Stomach (tissue), 9 donors: ENCODE measurements around the gene CDH16. TPM values are rescaled to one million over a fixed set of nuclear protein-coding genes. Genes with fewer than 3 reads are reported as not detected.

ENCODE experiments used
- DNase-seq, 2 donors: peaks; one replicate each; pipeline versions ENCODE4 v3.0.0 to v3.0.0-alpha.2; 2013 to 2019
- H3K27ac ChIP-seq, 5 donors: fragments of 200-600 bp in 4 of 5; sonication (generic) in 4 of 5; one replicate each; pipeline ENCODE4 v1.5.1; 2013 to 2019; ENCODE audit warnings: mild to moderate bottlenecking in 1 of 5, moderate library complexity in 1 of 5
- H3K27me3 ChIP-seq, 3 donors: fragments of 200-600 bp; sonication (generic); one replicate each; pipeline ENCODE4 v1.5.1; 2017 to 2019; ENCODE audit warnings: mixed run types in 1 of 3
- H3K36me3 ChIP-seq, 4 donors: fragments of 200-600 bp; sonication (generic); 1 replicate in 3 of 4; 2 replicates in 1 of 4; pipeline ENCODE4 v1.5.1; 2016 to 2019
- H3K4me1 ChIP-seq, 4 donors: fragments of 200-600 bp; sonication (generic); one replicate each; pipeline ENCODE4 v1.5.1; 2016 to 2019
- H3K4me3 ChIP-seq, 4 donors: fragments of 200-600 bp; sonication (generic) in 3 of 4; one replicate each; pipeline ENCODE4 v1.5.1; 2016 to 2019; ENCODE audit warnings: mild to moderate bottlenecking in 1 of 4
- H3K9me3 ChIP-seq, 4 donors: fragments of 200-600 bp; sonication (generic); one replicate each; pipeline ENCODE4 v1.5.1; 2016 to 2019
- EP300 ChIP-seq: sonication (generic); formaldehyde crosslinking; IDR thresholded peaks from one replicate; pipeline ENCODE4 v1.6.1; 2017; ENCODE audit warnings: antibody characterized with exemption
- POLR2A ChIP-seq, 4 donors: fragments of 450-650 bp; IDR thresholded peaks; one replicate each; pipeline ENCODE4 v1.6.1; 2016; ENCODE audit warnings: antibody characterized with exemption in 4 of 4, control low read depth in 2 of 4, mild to moderate bottlenecking in 1 of 4, moderate library complexity in 1 of 4
- POLR2AphosphoS5 ChIP-seq, 3 donors: sonication (generic); formaldehyde crosslinking; IDR thresholded peaks; one replicate each; pipeline ENCODE4 v1.6.1; 2016; ENCODE audit warnings: antibody characterized with exemption in 3 of 3
- WGBS, 5 donors: extraction: QIAGEN DNeasy Blood & Tissue Kit in 3 of 5; methylation state at CpG; one replicate each; pipeline versions ENCODE4 v1.1.5 to v1.1.7; 2013 to 2018; 5-methylcytosine and 5-hydroxymethylcytosine counted together
- intact Hi-C: fragments of 100-400 bp; cut with DNase I; formaldehyde crosslinking; loops from one replicate; pipeline ENCODE4 v1.15.1; 2023; ENCODE audit warnings: low total_unique reads
- polyA plus RNA-seq, 3 donors: library from polyadenylated mRNA; stranded (reverse); fragments of 200-250 nt; gene quantifications; one replicate each; pipeline ENCODE4 v1.2.3, GENCODE V29; 2013
- total RNA-seq, 5 donors: library from RNA; depleted of rRNA; stranded (reverse); fragments of >200 nt; gene quantifications; one replicate each; pipeline versions ENCODE4 v1.1.0 to v1.2.3, GENCODE V29; 2014 to 2016
- TF ChIP-seq, protein P1 (sequence below), 7 experiments: fragments of 450-650 bp in 4 of 7; fragments of 200-600 bp in 3 of 7; sonication (generic) in 3 of 7; IDR thresholded peaks; one replicate each; pipeline ENCODE4 v1.5.1; 2016 to 2019; ENCODE audit warnings: antibody characterized with exemption in 7 of 7, control low read depth in 2 of 7, mild to moderate bottlenecking in 1 of 7
- donor health status: healthy with polysubstance abuse.
- donor health status: Bipolar disorder and iron deficiency.
- donor health status: healthy.

CDH16 gene
- total and polyA plus RNA-seq, 8 donors: 0.14 to 2.3 (median 1.1) TPM; not detected in 5

DNA sequence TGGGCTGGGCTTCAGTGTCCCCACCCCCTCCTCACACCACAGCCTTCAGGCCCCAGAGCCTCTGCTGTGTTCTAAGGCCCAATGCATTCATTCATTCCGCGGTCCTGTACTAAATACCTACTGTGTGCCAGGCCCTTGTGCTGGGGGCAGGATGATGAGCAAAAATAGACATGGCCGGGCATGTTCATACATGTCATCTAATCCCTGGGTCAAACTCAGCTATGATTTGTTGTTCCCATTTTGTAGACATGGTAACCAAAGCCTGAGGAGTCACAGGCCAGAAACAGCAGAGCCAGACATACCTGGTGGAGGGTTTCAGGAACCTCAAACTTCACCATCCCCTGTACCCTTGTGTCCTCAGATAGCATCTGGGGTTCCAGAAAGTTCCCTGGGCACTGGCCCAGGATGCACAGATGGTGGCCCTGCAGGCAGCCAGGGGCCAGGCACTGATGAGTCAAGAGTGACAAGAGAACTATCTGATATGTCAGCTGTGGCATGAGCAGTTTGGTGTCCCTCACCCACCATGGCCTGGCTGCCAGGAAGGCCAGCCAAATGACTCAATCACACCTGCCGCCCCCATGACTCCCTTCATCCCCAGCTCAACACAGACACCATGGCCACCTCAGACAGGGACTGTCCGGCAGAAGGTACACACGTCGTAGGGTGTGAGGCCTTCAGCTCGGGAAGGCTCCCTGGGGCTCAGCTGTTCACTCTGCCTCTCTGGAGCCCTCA, 9.4 kb upstream of the CDH16 start:
- Histone ChIP-seq H3K9me3 (no peaks in the 10 kb centered on the region), H3K36me3 (peaks cover 0 to 19% (median 11%) of the 10 kb centered on the region in 4 donors), H3K27ac (no peak overlapping the region), H3K4me1 (peaks cover 22 to 73% (median 39%) of the 10 kb centered on the region in 4 donors), H3K4me3 (no peak overlapping the region), H3K27me3 (peaks cover 0 to 32% (median 24%) of the 10 kb centered on the region in 3 donors)
- intact Hi-C loops: no loop called here
- no peak for DNase-seq
- TF ChIP-seq POLR2AphosphoS5 (IDR thresholded peaks at IDR 0.05): no peak
- no peak for TF ChIP-seq POLR2A (IDR thresholded peaks at IDR 0.05)
- TF ChIP-seq EP300: no peak
- TF ChIP-seq, protein P1, sequence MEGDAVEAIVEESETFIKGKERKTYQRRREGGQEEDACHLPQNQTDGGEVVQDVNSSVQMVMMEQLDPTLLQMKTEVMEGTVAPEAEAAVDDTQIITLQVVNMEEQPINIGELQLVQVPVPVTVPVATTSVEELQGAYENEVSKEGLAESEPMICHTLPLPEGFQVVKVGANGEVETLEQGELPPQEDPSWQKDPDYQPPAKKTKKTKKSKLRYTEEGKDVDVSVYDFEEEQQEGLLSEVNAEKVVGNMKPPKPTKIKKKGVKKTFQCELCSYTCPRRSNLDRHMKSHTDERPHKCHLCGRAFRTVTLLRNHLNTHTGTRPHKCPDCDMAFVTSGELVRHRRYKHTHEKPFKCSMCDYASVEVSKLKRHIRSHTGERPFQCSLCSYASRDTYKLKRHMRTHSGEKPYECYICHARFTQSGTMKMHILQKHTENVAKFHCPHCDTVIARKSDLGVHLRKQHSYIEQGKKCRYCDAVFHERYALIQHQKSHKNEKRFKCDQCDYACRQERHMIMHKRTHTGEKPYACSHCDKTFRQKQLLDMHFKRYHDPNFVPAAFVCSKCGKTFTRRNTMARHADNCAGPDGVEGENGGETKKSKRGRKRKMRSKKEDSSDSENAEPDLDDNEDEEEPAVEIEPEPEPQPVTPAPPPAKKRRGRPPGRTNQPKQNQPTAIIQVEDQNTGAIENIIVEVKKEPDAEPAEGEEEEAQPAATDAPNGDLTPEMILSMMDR (IDR thresholded peaks at IDR 0.05): no peak
- 92 to 95% (median 92%) methylated on average over 7 to 8 of the region's 8 CpGs for WGBS, 5 donors

DNA sequence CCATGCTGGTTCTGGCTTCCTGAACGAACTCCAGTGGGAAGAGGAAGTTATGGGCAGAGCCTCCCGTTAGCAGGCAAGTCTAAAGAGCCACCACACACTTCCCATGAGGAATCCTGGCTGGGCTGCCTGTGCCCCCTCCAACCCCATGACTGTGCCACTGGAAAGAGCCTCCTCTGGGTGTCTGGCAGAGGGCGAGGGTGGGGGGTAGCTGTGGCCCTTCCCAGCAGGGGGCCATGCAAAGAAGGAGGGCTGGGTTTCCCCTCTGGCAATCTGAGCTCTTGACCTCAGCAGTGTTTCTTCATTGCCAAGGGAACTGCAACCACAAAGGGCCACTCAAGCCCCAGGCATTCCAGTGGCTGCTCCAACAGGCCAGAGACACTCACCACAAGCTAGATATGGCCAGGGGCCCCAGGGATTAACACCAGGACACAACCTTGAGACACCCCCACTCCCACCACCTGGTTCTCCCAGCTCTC, 8.3 kb upstream of the CDH16 start:
- TF ChIP-seq POLR2A (IDR thresholded peaks at IDR 0.05) (no peak), POLR2AphosphoS5 (IDR thresholded peaks at IDR 0.05) (no peak), EP300 (no peak)
- TF ChIP-seq, protein P1 (IDR thresholded peaks at IDR 0.05): no peak
- H3K4me3 ChIP-seq: no peak overlapping the region
- peaks cover 0 to 9% (median 4%) of the 10 kb centered on the region in 4 donors for H3K36me3 ChIP-seq
- peak overlapping the region in 4 of 5 donors; percentile 10 to 84 (median 48) for H3K27ac ChIP-seq
- H3K27me3 ChIP-seq: peaks cover 0 to 39% (median 24%) of the 10 kb centered on the region in 3 donors
- WGBS, 5 donors: 59 to 87% (median 63%) methylated on average over 3 of the region's 3 CpGs
- peak in 1 of 2 donors; percentile 58 for DNase-seq
- H3K4me1 ChIP-seq: peaks cover 14 to 73% (median 34%) of the 10 kb centered on the region in 4 donors
- intact Hi-C loops: no loop called here
- H3K9me3 ChIP-seq: no peaks in the 10 kb centered on the region

DNA sequence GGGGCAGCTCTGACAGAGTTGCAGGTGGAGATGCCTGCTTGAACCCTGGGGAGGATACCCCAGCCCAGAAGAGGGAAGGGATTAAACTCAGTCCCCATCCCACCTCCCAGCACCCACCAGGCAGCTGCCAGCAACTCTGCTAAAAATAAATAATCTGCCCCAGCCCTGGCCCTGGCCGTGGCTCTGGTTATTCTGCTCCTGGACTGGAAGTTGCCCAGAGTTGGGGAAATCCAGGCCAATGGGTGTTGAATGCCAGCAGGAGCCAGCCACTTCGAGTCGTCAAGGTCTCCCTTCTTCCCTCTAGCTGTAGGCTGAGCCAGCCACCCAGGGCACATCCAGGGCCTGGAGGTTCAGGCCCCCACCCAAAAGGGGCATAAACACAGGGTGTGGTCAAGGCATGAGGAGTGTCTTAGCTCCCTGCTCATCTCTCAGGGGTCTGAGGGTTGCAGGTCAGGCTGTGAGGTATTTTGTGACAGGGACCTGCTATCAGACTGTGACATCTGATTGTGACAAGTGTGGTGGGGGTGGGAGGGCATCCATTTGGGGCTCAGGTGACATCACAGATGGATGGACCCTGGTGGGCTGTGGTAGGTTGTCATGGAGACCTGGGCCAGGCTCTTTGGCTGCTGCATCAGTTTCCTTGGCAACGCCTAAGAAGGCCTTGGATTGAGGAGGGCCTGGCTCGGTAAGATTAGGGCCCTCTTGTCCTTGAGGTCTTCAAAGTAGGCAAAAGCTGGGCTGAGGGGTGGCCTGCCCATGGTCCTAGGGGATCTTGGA, 7.7 kb upstream of the CDH16 start:
- 43 to 53% (median 50%) methylated on average over 5 of the region's 5 CpGs for WGBS, 5 donors
- H3K27me3 ChIP-seq: peaks cover 0 to 45% (median 24%) of the 10 kb centered on the region in 3 donors
- H3K4me3 ChIP-seq: peak overlapping the region in 2 of 4 donors; percentile 56 to 59
- DNase-seq: peak in 1 of 2 donors; percentile 40
- peaks cover 0 to 8% (median 3%) of the 10 kb centered on the region in 4 donors for H3K36me3 ChIP-seq
- H3K27ac ChIP-seq: peak overlapping the region in 4 of 5 donors; percentile 71 to 84 (median 80)
- H3K4me1 ChIP-seq: peaks cover 13 to 73% (median 36%) of the 10 kb centered on the region in 4 donors
- intact Hi-C loops: no loop called here
- TF ChIP-seq POLR2AphosphoS5 (IDR thresholded peaks at IDR 0.05): no peak
- no peak for TF ChIP-seq EP300
- no peak for TF ChIP-seq POLR2A (IDR thresholded peaks at IDR 0.05)
- TF ChIP-seq, protein P1 (IDR thresholded peaks at IDR 0.05): no peak
- H3K9me3 ChIP-seq: no peaks in the 10 kb centered on the region

DNA sequence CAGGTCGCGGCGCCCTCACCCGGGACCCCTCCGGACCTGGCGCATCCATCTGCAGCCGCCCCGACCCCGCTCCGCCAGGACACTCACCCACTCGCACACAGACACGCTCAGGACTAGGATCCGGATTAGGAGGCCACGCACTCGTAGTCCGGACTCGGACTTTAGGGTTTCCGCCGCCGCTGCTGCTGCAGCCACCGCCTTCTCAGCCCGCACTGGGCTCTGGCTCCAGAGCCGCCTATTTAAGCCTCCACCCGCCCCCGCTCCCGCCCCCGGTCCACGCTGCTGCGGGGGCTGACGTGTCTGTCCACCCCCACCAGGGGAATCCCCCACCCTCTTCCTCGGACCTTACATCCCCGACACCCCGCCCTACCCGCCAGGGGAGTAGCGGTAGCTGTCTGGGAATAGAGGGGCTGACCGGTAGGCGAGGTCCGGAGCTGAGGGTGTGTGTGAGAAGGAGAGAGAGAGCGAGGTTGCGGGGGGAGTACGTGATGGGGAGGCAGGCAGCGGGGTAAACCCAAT, 6.7 kb upstream of the CDH16 start, which contains the start of gene RRAD:
Gene RRAD (minus strand): TSS at position 214 of the 519 bp plus-strand sequence. CDS start 356 bp downstream, outside the sequence.
- H3K4me1 ChIP-seq: peaks cover 13 to 76% (median 40%) of the 10 kb centered on the region in 4 donors
- intact Hi-C loops: no loop called here
- H3K27me3 ChIP-seq: peaks cover 0 to 52% (median 24%) of the 10 kb centered on the region in 3 donors
- H3K36me3 ChIP-seq: peaks cover 0 to 8% (median 0%) of the 10 kb centered on the region in 4 donors
- no peaks in the 10 kb centered on the region for H3K9me3 ChIP-seq
- WGBS, 5 donors: 2 to 7% (median 5%) methylated on average over 18 to 42 of the region's 42 CpGs
- TF ChIP-seq POLR2A (IDR thresholded peaks at IDR 0.05) (no peak), POLR2AphosphoS5 (IDR thresholded peaks at IDR 0.05) (peak in 2 of 3 donors; percentile 29 to 65)
- peak in 1 of 2 donors; percentile 65 for DNase-seq
- peak within 1 kb of the TSS; percentile 56 to 62 (median 60) for H3K4me3 ChIP-seq
- peak within 1 kb of the TSS; percentile 4 to 84 (median 79) for H3K27ac ChIP-seq
